ENCODE data around the gene BCAS1. TPM values are rescaled to one million over a fixed set of nuclear protein-coding genes. Genes with fewer than 3 reads are reported as not detected.

Gene BCAS1
- total RNA-seq, 5 donors from 2014 or later (not counting 1 experiment from before 2014, with no cell fraction given): 0.26 to 0.76 (median 0.51) TPM; not detected in 1

DNA sequence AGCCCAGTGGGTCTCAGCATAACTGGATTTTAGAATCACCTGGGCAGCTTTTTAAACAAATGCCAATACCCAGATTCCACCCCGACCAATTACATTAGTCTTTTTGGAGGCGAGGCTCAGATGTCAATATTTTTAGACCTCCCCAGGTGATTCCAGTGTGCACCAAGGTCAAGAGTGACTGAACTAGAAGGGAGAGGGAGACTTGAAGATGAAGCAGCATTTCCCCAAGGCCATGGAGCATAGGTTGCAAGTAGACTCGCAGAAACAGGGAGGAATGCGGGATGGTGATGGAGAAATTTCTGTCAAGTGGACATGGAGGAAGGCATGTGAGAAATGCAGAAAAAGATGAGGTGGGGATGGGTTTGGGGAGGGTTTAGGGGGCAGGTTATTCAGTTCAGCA, 64.9 kb downstream of the BCAS1 start:
- DNase-seq: no peak
- CTCF ChIA-PET: no interaction called here
- Histone ChIP-seq H3K4me3 (ENCODE audit: control insufficient read depth in 1 of 2, extremely low read depth in 1 of 2, low read length in 1 of 2) (no peak overlapping the region), H3K4me1 (ENCODE audit: control insufficient read depth in 1 of 2, extremely low read depth in 1 of 2, insufficient read depth in 2 of 2, low read length in 2 of 2) (no peaks in the 10 kb centered on the region), H3K27me3 (replicated peaks in 1 of 2; ENCODE audit: control insufficient read depth in 2 of 2, extremely low read depth in 1 of 2, insufficient read depth in 2 of 2, low read length in 1 of 2) (peaks cover 0 to 13% of the 10 kb centered on the region in 2 experiments), H3K27ac (ENCODE audit: low read length) (no peak overlapping the region), H3K9me3 (no peaks in the 10 kb centered on the region), H3K36me3 (ENCODE audit: control insufficient read depth in 2 of 2, extremely low read depth in 1 of 2, insufficient read depth in 1 of 2, low read length in 1 of 2) (no peaks in the 10 kb centered on the region)
- ATAC-seq (replicated peaks in 1 of 4): no peak
- H3K9me3 Mint-ChIP-seq: peaks cover 12 to 25% (median 12%) of the 10 kb centered on the region in 3 donors
- no peak overlapping the region for H3K27ac Mint-ChIP-seq
- H3K27me3 Mint-ChIP-seq: peaks cover 14 to 28% of the 10 kb centered on the region in 2 donors
- peaks cover 3% of the 10 kb centered on the region for H3K36me3 Mint-ChIP-seq
- H3K4me1 Mint-ChIP-seq: no peaks in the 10 kb centered on the region
- H3K4me3 Mint-ChIP-seq: no peak overlapping the region
- POLR2A ChIA-PET: no interaction called here
- 100% methylated on average over 2 of the region's 4 CpGs for WGBS (ENCODE audit: insufficient coverage)

DNA sequence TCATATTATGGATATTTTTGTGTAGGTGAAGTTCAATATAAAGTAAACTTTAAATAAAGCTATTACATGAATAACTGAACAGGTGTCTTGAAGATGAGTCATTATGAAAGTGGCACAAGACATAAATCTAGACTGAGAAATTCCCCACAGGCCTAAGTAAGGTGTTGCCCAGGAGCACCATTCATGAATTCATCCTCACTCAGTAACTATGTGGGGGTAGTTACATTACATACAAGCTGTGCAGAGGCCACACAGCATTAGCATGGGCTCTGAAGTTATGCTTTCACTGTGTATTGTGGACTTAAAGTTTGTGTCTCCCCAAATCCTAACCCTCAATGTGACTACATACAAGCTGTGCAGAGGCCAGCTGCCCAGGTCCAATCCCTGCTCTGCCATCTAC, 65.9 kb downstream of the BCAS1 start:
- H3K4me3 Mint-ChIP-seq: no peak overlapping the region
- POLR2A ChIA-PET: interaction anchor here in 1 of 2 donors (0.6 kb wide), 1 partner anchor 8 kb away, joined by 3 read pairs; no protein-coding TSS in a partner anchor
- no peaks in the 10 kb centered on the region for H3K36me3 ChIP-seq (ENCODE audit: control insufficient read depth in 2 of 2, extremely low read depth in 1 of 2, insufficient read depth in 1 of 2, low read length in 1 of 2)
- peaks cover 3% of the 10 kb centered on the region for H3K36me3 Mint-ChIP-seq
- peaks cover 0 to 13% of the 10 kb centered on the region in 2 experiments for H3K27me3 ChIP-seq (replicated peaks in 1 of 2; ENCODE audit: control insufficient read depth in 2 of 2, extremely low read depth in 1 of 2, insufficient read depth in 2 of 2, low read length in 1 of 2)
- CTCF ChIA-PET: no interaction called here
- no peak overlapping the region for H3K4me3 ChIP-seq (ENCODE audit: control insufficient read depth in 1 of 2, extremely low read depth in 1 of 2, low read length in 1 of 2)
- H3K27me3 Mint-ChIP-seq: peaks cover 14 to 28% of the 10 kb centered on the region in 2 donors
- DNase-seq (no peak), ATAC-seq (replicated peaks in 1 of 4) (no peak)
- H3K9me3 Mint-ChIP-seq: peaks cover 12 to 33% (median 20%) of the 10 kb centered on the region in 3 donors
- no peaks in the 10 kb centered on the region for H3K4me1 Mint-ChIP-seq
- no peaks in the 10 kb centered on the region for H3K4me1 ChIP-seq (ENCODE audit: control insufficient read depth in 1 of 2, extremely low read depth in 1 of 2, insufficient read depth in 2 of 2, low read length in 2 of 2)
- no peak overlapping the region for H3K27ac ChIP-seq (ENCODE audit: low read length)
- no peaks in the 10 kb centered on the region for H3K9me3 ChIP-seq
- H3K27ac Mint-ChIP-seq: no peak overlapping the region

DNA sequence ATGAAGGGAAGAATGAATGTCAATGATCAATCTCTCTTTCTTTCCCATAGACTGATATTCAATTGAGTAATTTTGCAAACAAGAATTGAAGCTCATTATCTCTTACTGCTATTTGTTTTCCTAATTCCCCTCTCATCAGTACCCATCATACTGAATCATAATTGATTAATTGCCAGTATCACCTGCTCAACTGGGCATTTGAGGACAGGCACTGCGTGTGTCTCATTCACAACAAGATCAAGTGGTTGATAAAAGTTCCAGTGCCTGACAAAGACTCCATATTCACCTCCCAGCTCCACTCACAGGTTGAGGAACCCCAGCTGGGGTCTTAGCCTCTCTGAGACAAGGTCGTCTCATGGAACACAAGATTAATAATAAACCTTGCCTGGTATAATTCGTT, 67.7 kb downstream of the BCAS1 start:
- H3K27ac ChIP-seq (ENCODE audit: low read length): no peak overlapping the region
- no peak overlapping the region for H3K27ac Mint-ChIP-seq
- CTCF ChIA-PET: no interaction called here
- no peak for DNase-seq
- H3K27me3 ChIP-seq (replicated peaks in 1 of 2; ENCODE audit: control insufficient read depth in 2 of 2, extremely low read depth in 1 of 2, insufficient read depth in 2 of 2, low read length in 1 of 2): peaks cover 0 to 9% of the 10 kb centered on the region in 2 experiments
- POLR2A ChIA-PET: no interaction called here
- H3K36me3 Mint-ChIP-seq: peaks cover 3% of the 10 kb centered on the region
- 80% methylated on average over 1 of the region's 3 CpGs for WGBS (ENCODE audit: insufficient coverage)
- no peak overlapping the region for H3K4me3 Mint-ChIP-seq
- peaks cover 12 to 33% (median 23%) of the 10 kb centered on the region in 3 donors for H3K9me3 Mint-ChIP-seq
- no peaks in the 10 kb centered on the region for H3K4me1 Mint-ChIP-seq
- H3K27me3 Mint-ChIP-seq: peaks cover 14 to 30% of the 10 kb centered on the region in 2 donors
- no peaks in the 10 kb centered on the region for H3K36me3 ChIP-seq (ENCODE audit: control insufficient read depth in 2 of 2, extremely low read depth in 1 of 2, insufficient read depth in 1 of 2, low read length in 1 of 2)
- no peak for ATAC-seq (replicated peaks in 1 of 4)
- no peaks in the 10 kb centered on the region for H3K4me1 ChIP-seq (ENCODE audit: control insufficient read depth in 1 of 2, extremely low read depth in 1 of 2, insufficient read depth in 2 of 2, low read length in 2 of 2)
- H3K9me3 ChIP-seq: no peaks in the 10 kb centered on the region
- no peak overlapping the region for H3K4me3 ChIP-seq (ENCODE audit: control insufficient read depth in 1 of 2, extremely low read depth in 1 of 2, low read length in 1 of 2)

DNA sequence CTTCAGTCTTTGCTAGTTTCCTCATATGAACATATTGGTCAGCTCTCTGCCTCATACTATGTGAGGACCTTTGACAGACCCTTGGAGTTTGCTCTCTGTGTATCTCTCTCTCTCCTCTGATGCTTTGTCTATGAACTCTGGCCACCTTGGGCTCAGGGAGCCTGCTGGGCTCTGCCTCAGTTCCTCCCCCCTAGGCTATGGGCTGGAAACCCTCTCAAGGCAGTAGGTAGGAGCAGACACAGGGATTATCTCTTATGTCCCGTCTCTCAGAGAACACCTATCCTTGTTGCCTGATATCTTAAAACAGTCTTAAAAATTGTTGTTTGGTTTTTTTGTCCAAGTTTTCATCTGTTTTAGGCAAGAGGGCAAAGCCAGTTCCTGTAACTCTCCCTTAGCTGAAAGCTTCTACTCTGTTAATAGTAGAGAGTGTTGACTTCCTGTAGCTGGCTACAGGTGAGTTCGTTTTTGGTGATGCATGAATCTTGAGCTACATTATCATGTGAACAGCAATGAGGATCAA, 68.3 kb downstream of the BCAS1 start:
- Mint-ChIP-seq H3K36me3 (peaks cover 3% of the 10 kb centered on the region), H3K27ac (no peak overlapping the region), H3K9me3 (peaks cover 13 to 33% (median 23%) of the 10 kb centered on the region in 3 donors), H3K4me1 (peaks cover 0 to 1% (median 0%) of the 10 kb centered on the region in 3 donors), H3K4me3 (no peak overlapping the region), H3K27me3 (peaks cover 16 to 28% of the 10 kb centered on the region in 2 donors)
- H3K27ac ChIP-seq (ENCODE audit: low read length): no peak overlapping the region
- no peaks in the 10 kb centered on the region for H3K36me3 ChIP-seq (ENCODE audit: control insufficient read depth in 2 of 2, extremely low read depth in 1 of 2, insufficient read depth in 1 of 2, low read length in 1 of 2)
- no CpG with 5 or more reads among the region's 2 CpGs for WGBS (ENCODE audit: insufficient coverage)
- H3K4me3 ChIP-seq (ENCODE audit: control insufficient read depth in 1 of 2, extremely low read depth in 1 of 2, low read length in 1 of 2): no peak overlapping the region
- ChIA-PET POLR2A (no interaction called here), CTCF (no interaction called here)
- H3K9me3 ChIP-seq: no peaks in the 10 kb centered on the region
- H3K27me3 ChIP-seq (replicated peaks in 1 of 2; ENCODE audit: control insufficient read depth in 2 of 2, extremely low read depth in 1 of 2, insufficient read depth in 2 of 2, low read length in 1 of 2): peaks cover 0 to 9% of the 10 kb centered on the region in 2 experiments
- DNase-seq (no peak), ATAC-seq (replicated peaks in 1 of 4) (no peak)
- no peaks in the 10 kb centered on the region for H3K4me1 ChIP-seq (ENCODE audit: control insufficient read depth in 1 of 2, extremely low read depth in 1 of 2, insufficient read depth in 2 of 2, low read length in 2 of 2)

DNA sequence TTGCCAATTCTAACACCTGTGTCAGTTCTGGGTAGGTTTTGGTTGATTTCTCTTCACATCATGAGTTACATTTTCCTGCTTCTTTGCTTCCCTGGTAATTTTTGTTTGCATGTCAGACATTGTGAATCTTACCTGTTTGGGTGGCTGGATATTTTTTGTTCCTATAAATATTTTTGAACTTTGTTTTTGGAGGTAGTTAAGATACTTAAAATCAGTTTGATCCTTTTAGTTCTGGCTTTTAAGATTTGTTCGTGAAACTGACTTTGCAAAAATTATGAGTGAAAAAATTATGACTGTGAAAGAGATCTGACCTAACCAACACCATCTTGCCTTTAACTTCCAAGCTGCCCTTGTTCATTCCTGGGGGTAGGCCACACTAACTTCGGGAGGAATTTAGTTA, 69.5 kb downstream of the BCAS1 start:
- no peak overlapping the region for H3K27ac Mint-ChIP-seq
- peaks cover 23 to 25% of the 10 kb centered on the region in 2 donors for H3K27me3 Mint-ChIP-seq
- Histone ChIP-seq H3K9me3 (no peaks in the 10 kb centered on the region), H3K4me3 (ENCODE audit: control insufficient read depth in 1 of 2, extremely low read depth in 1 of 2, low read length in 1 of 2) (no peak overlapping the region), H3K4me1 (ENCODE audit: control insufficient read depth in 1 of 2, extremely low read depth in 1 of 2, insufficient read depth in 2 of 2, low read length in 2 of 2) (no peaks in the 10 kb centered on the region), H3K36me3 (ENCODE audit: control insufficient read depth in 2 of 2, extremely low read depth in 1 of 2, insufficient read depth in 1 of 2, low read length in 1 of 2) (no peaks in the 10 kb centered on the region), H3K27ac (ENCODE audit: low read length) (no peak overlapping the region), H3K27me3 (replicated peaks in 1 of 2; ENCODE audit: control insufficient read depth in 2 of 2, extremely low read depth in 1 of 2, insufficient read depth in 2 of 2, low read length in 1 of 2) (peaks cover 0 to 3% of the 10 kb centered on the region in 2 experiments)
- H3K36me3 Mint-ChIP-seq: peaks cover 3% of the 10 kb centered on the region
- DNase-seq (no peak), ATAC-seq (replicated peaks in 1 of 4) (no peak)
- WGBS (ENCODE audit: insufficient coverage): no CpG with 5 or more reads among the region's 2 CpGs
- H3K9me3 Mint-ChIP-seq: peaks cover 17 to 33% (median 23%) of the 10 kb centered on the region in 3 donors
- H3K4me3 Mint-ChIP-seq: no peak overlapping the region
- ChIA-PET CTCF (no interaction called here), POLR2A (no interaction called here)
- peaks cover 0 to 5% (median 0%) of the 10 kb centered on the region in 3 donors for H3K4me1 Mint-ChIP-seq

DNA sequence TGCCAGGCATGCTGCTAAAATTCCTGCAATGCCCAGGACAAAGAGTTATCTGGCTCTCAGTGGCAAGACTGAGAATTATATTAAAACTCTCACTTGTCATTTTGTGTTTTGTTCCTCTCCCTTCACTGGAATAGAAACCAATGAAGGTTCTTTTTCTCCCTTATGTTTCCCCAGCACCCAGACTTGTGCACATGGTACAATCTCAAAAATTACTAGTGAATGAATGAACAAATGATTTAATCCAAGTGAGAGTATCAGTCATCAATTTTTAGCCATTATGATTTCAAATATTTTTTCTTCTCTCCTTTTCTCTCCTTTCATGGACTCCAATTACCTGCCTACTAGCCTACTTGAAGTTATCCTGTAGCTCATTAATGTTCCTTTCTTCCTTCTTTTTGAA, 70.1 kb downstream of the BCAS1 start:
- DNase-seq: no peak
- Mint-ChIP-seq H3K27me3 (peaks cover 19 to 20% of the 10 kb centered on the region in 2 donors), H3K9me3 (peaks cover 17 to 33% (median 23%) of the 10 kb centered on the region in 3 donors), H3K4me1 (peaks cover 0 to 5% (median 0%) of the 10 kb centered on the region in 3 donors), H3K4me3 (no peak overlapping the region), H3K27ac (no peak overlapping the region), H3K36me3 (peaks cover 3% of the 10 kb centered on the region)
- CTCF ChIA-PET: no interaction called here
- Histone ChIP-seq H3K4me1 (ENCODE audit: control insufficient read depth in 1 of 2, extremely low read depth in 1 of 2, insufficient read depth in 2 of 2, low read length in 2 of 2) (no peaks in the 10 kb centered on the region), H3K4me3 (ENCODE audit: control insufficient read depth in 1 of 2, extremely low read depth in 1 of 2, low read length in 1 of 2) (no peak overlapping the region), H3K9me3 (no peaks in the 10 kb centered on the region), H3K36me3 (ENCODE audit: control insufficient read depth in 2 of 2, extremely low read depth in 1 of 2, insufficient read depth in 1 of 2, low read length in 1 of 2) (no peaks in the 10 kb centered on the region), H3K27me3 (replicated peaks in 1 of 2; ENCODE audit: control insufficient read depth in 2 of 2, extremely low read depth in 1 of 2, insufficient read depth in 2 of 2, low read length in 1 of 2) (peaks cover 0 to 2% of the 10 kb centered on the region in 2 experiments), H3K27ac (ENCODE audit: low read length) (no peak overlapping the region)
- ATAC-seq (replicated peaks in 1 of 4): no peak
- POLR2A ChIA-PET: no interaction called here

DNA sequence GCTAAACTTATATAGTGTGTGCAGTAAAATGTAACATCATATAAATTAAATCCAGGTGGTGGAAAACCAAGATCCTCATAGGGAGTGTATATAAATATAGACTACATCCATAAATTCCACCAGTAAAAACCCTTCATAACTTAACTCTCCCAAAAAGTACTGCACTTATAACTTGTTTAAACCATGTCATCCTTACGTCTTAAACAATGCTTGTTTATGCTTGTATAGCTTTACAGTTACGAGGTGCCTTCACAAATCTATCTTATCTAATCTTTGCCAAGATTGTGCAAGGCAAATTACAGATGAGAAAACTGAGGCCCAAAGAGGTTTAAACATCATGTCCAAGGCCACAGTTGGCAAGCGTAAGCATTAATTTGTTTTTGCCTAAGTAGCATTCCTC, 71.3 kb downstream of the BCAS1 start:
- Histone ChIP-seq H3K27ac (ENCODE audit: low read length) (no peak overlapping the region), H3K27me3 (replicated peaks in 1 of 2; ENCODE audit: control insufficient read depth in 2 of 2, extremely low read depth in 1 of 2, insufficient read depth in 2 of 2, low read length in 1 of 2) (no peaks in the 10 kb centered on the region), H3K9me3 (no peaks in the 10 kb centered on the region), H3K4me1 (ENCODE audit: control insufficient read depth in 1 of 2, extremely low read depth in 1 of 2, insufficient read depth in 2 of 2, low read length in 2 of 2) (no peaks in the 10 kb centered on the region), H3K4me3 (ENCODE audit: control insufficient read depth in 1 of 2, extremely low read depth in 1 of 2, low read length in 1 of 2) (no peak overlapping the region), H3K36me3 (ENCODE audit: control insufficient read depth in 2 of 2, extremely low read depth in 1 of 2, insufficient read depth in 1 of 2, low read length in 1 of 2) (no peaks in the 10 kb centered on the region)
- Mint-ChIP-seq H3K36me3 (peaks cover 3% of the 10 kb centered on the region), H3K4me1 (peaks cover 0 to 5% (median 0%) of the 10 kb centered on the region in 3 donors), H3K4me3 (no peak overlapping the region), H3K27me3 (peaks cover 11 to 20% of the 10 kb centered on the region in 2 donors), H3K27ac (no peak overlapping the region), H3K9me3 (peaks cover 17 to 33% (median 23%) of the 10 kb centered on the region in 3 donors)
- ATAC-seq (replicated peaks in 1 of 4): no peak
- DNase-seq: no peak
- 90% methylated on average over 2 of the region's 3 CpGs for whole genome bisulfite sequencing (ENCODE audit: insufficient coverage)
- CTCF ChIA-PET: no interaction called here
- POLR2A ChIA-PET: no interaction called here

All from T-cell (primary cell).